ENCODE results near the gene ARRB2.

- TF ChIP-seq ELF4 (IDR thresholded peaks at IDR 0.05): no peak
- TF ChIP-seq FOXA1 (IDR thresholded peaks at IDR 0.05): no peak
- TF ChIP-seq SP1 (IDR thresholded peaks at IDR 0.05): no peak
- TF ChIP-seq NFRKB (IDR thresholded peaks at IDR 0.05): no peak
- no peak for TF ChIP-seq HDGF (IDR thresholded peaks at IDR 0.05; ENCODE audit: borderline replicate concordance)
- TF ChIP-seq FOXK2 (IDR thresholded peaks at IDR 0.05): no peak
- no peak for TF ChIP-seq SUZ12 (IDR thresholded peaks at IDR 0.05)
- no peak for TF ChIP-seq L3MBTL2 (conservative IDR thresholded peaks at IDR 0.05)
- no peak for TF ChIP-seq PKNOX1 (IDR thresholded peaks at IDR 0.05)
- no peak for TF ChIP-seq FOXM1 (IDR thresholded peaks at IDR 0.05; ENCODE audit: borderline replicate concordance)
- no peak for TF ChIP-seq LEF1 (IDR thresholded peaks at IDR 0.05; ENCODE audit: borderline replicate concordance)
These were observed 32.8 kb downstream of the ARRB2 start for GRCh38 chr17:4743216-4743615.

All from HEK293T (cell line).